HepG2 (cell line): ENCODE data around the gene CRK. TPM values are rescaled to one million over a fixed set of nuclear protein-coding genes. Genes with fewer than 3 reads are reported as not detected.
"Not testable (repeated sequence)": the region's sequence is repeated elsewhere in the genome, so short reads cannot be mapped to it uniquely, and the experiment has no call there.

Source experiments
- ATAC-seq: fragments of 200-7000 bp; cut with Tn5 transposase; 3 replicates; pipeline ENCODE4 v1.9.1; 2020; ENCODE audit warnings: mild to moderate bottlenecking, moderate library complexity
- BruUV-seq: library from RNA; stranded (reverse); fragments of 400-500 nt; replicated peaks from 2 replicates; lab custom pipeline; 2021; lab: Mats Ljungman, UMichigan
- CTCF ChIA-PET: fragments of 300-600 bp; formaldehyde crosslinking; extraction: SDS; loops from one replicate; lab custom pipeline; 2021; ENCODE audit warnings: low total read pairs, inconsistent platforms, low intra/inter-chr PET ratio; lab: Yijun Ruan, JAX
- POLR2A ChIA-PET: fragments of 350-600 bp; sonication (Branson Sonifier 250); formaldehyde crosslinking; loops from one replicate; lab custom pipeline; 2020; ENCODE audit warnings: antibody characterized with exemption, inconsistent platforms; lab: Yijun Ruan, JAX
- DNase-seq: peaks from one replicate; pipeline ENCODE4 v3.0.0-alpha.2; 2015; ENCODE audit warnings: low spot score
- FAIRE-seq: peaks from 3 replicates; lab custom pipeline; 2011; peaks lifted over from hg19 to GRCh38; lab: Jason Lieb, UNC
- H2AFZ ChIP-seq: one replicate; pipeline ENCODE4 v1.6.1; 2011; ENCODE audit warnings: low read length, inconsistent platforms
- H3K27ac ChIP-seq: fragments of 300-600 bp; 3 replicates; pipeline ENCODE4 v1.8.0; 2011; ENCODE audit warnings: mixed run types, mild to moderate bottlenecking, mixed read lengths, low read length, inconsistent platforms; ENCODE audit not compliant: insufficient read depth; ENCODE audit errors: extremely low read length
- H3K27me3 ChIP-seq, 2 experiments: fragments of 200-600 bp in 1 of 2; 2 replicates in 1 of 2; 3 replicates in 1 of 2; pipeline versions ENCODE4 v1.6.0 to v1.8.0; 2011; ENCODE audit warnings: low read length in 2 of 2, mild to moderate bottlenecking in 2 of 2, moderate library complexity in 2 of 2, inconsistent platforms in 1 of 2; ENCODE audit not compliant: insufficient read depth in 2 of 2, control insufficient read depth in 1 of 2
- H3K36me3 ChIP-seq, 2 experiments: fragments of 200-600 bp in 1 of 2; replicated peaks in 1 of 2; 2 replicates in 1 of 2; 3 replicates in 1 of 2; pipeline versions ENCODE4 v1.5.1 to v1.8.0; 2011; ENCODE audit warnings: low read length in 2 of 2, inconsistent platforms in 1 of 2; ENCODE audit not compliant: insufficient read depth in 2 of 2, control insufficient read depth in 1 of 2
- H3K4me1 ChIP-seq: 2 replicates; pipeline ENCODE4 v1.5.1; 2012; ENCODE audit warnings: low read length, inconsistent platforms; ENCODE audit not compliant: insufficient read depth
- H3K4me2 ChIP-seq: 2 replicates; pipeline ENCODE4 v1.6.0; 2011; ENCODE audit warnings: low read depth, low read length, inconsistent platforms
- H3K4me3 ChIP-seq, 3 experiments: fragments of 200-600 bp in 1 of 3; sonication (generic), shearing (Covaris generic) in 1 of 3; replicated peaks in 1 of 3; 2 replicates each; pipeline ENCODE4 v1.5.1; 2011 to 2016; ENCODE audit warnings: low read length in 3 of 3, inconsistent platforms in 2 of 3, low read depth in 2 of 3, mild to moderate bottlenecking in 2 of 3, control low read depth in 1 of 3, mixed read lengths in 1 of 3; ENCODE audit not compliant: insufficient read depth in 1 of 3
- H3K79me2 ChIP-seq: one replicate; pipeline ENCODE4 v1.6.1; 2011; ENCODE audit warnings: low read length, inconsistent platforms; ENCODE audit not compliant: insufficient read depth
- H3K9ac ChIP-seq: 2 replicates; pipeline ENCODE4 v1.6.0; 2011; ENCODE audit warnings: mild to moderate bottlenecking, low read depth, low read length, inconsistent platforms; ENCODE audit not compliant: insufficient read depth
- H3K9me3 ChIP-seq: 2 replicates; pipeline ENCODE4 v1.5.1; 2012; ENCODE audit warnings: mild to moderate bottlenecking, low read length
- H4K20me1 ChIP-seq: 2 replicates; pipeline ENCODE4 v1.6.0; 2011; ENCODE audit warnings: inconsistent platforms, mild to moderate bottlenecking, low read length, moderate library complexity; ENCODE audit not compliant: insufficient read depth
- CHD4 ChIP-seq: fragments of 200-600 bp; sonication (generic); IDR thresholded peaks from 2 replicates; pipeline ENCODE4 v1.7.0; 2017; ENCODE audit warnings: mild to moderate bottlenecking, low read length, borderline replicate concordance
- FUBP1 ChIP-seq: sonication (generic); formaldehyde crosslinking; IDR thresholded peaks from 2 replicates; pipeline ENCODE4 v1.5.1; 2020; ENCODE audit warnings: missing genetic modification reagents, mild to moderate bottlenecking, borderline replicate concordance
- NFIC ChIP-seq: IDR thresholded peaks from 2 replicates; pipeline ENCODE4 v1.6.1; 2012; ENCODE audit warnings: mild to moderate bottlenecking, low read length, inconsistent platforms
- POLR2A ChIP-seq, 2 experiments: IDR thresholded peaks; 2 replicates each; pipeline ENCODE4 v1.6.1; 2011; ENCODE audit warnings: low read depth in 2 of 2, low read length in 2 of 2, mild to moderate bottlenecking in 1 of 2, moderate library complexity in 1 of 2; ENCODE audit not compliant: insufficient read depth in 1 of 2
- SIX4 ChIP-seq: sonication (generic); formaldehyde crosslinking; IDR thresholded peaks from 2 replicates; pipeline ENCODE4 v1.4.0; 2020; ENCODE audit warnings: missing genetic modification reagents
- WGBS: methylation state at CpG from one replicate; pipeline ENCODE4 v1.1.6; 2017; ENCODE audit warnings: low lambda C conversion rate; 5-methylcytosine and 5-hydroxymethylcytosine counted together
- in situ Hi-C: cut with HindIII; loops from 2 replicates; pipeline ENCODE4 v1.10.0; 2017; ENCODE audit warnings: low pct_unique_long_range_greater_than_20kb; ENCODE audit not compliant: extremely low pct_ligation_motif_present
- intact Hi-C: fragments of 100-400 bp; cut with micrococcal nuclease; formaldehyde crosslinking; loops from one replicate; pipeline ENCODE4 v1.10.0; 2022; ENCODE audit not compliant: unreplicated experiment
- polyA plus RNA-seq, 8 experiments: library from polyadenylated mRNA; depleted of rRNA in 3 of 8; stranded (reverse) in 7 of 8; unstranded in 1 of 8; fragments of >200 nt; fragmentation: Illumina TruSeq in 4 of 8; extraction: Trizol in 4 of 8; gene quantifications; 2 replicates each; pipeline versions ENCODE4 v1.2.1 to v1.2.3, GENCODE V29; 2011 to 2016; ENCODE audit warnings: low read depth in 4 of 8, missing spikeins in 1 of 8, mixed read lengths in 1 of 8; ENCODE audit not compliant: insufficient read depth in 1 of 8
- total RNA-seq, 5 experiments: library from RNA; depleted of rRNA; stranded (reverse); fragments of >200 nt; fragmentation: Illumina TruSeq; extraction: Trizol; gene quantifications; 2 replicates each; pipeline ENCODE4 v1.2.3, GENCODE V29; 2016; ENCODE audit warnings: low read depth in 1 of 5

CRK gene
- total and polyA plus RNA-seq, 2 of the 13 experiments (the other 11 are each of a cell fraction or from before 2014, with no cell fraction given): 47.4 to 54.2 TPM

- Histone ChIP-seq H3K79me2 (peaks cover 88% of the 10 kb centered on the region), H3K4me1 (peaks cover 76% of the 10 kb centered on the region), H4K20me1 (peaks cover 79% of the 10 kb centered on the region)
- intact Hi-C loops, DNase-seq, BruUV-seq, in situ Hi-C loops, FAIRE-seq, CTCF ChIA-PET, POLR2A ChIA-PET, H3K27me3 ChIP-seq, H3K9me3 ChIP-seq, H3K4me3 ChIP-seq, H3K27ac ChIP-seq, H3K36me3 ChIP-seq, ATAC-seq, H3K4me2 ChIP-seq, H3K9ac ChIP-seq, H2AFZ ChIP-seq: not testable (repeated sequence)
- WGBS: 95% methylated on average over 26 of the region's 26 CpGs
- TF ChIP-seq CHD4: 0 out of 2 replicates have a peak, but pooled peaks have one; percentile 3
These were observed 60.0 kb downstream of the CRK start for GRCh38 chr17:1395876-1396665.

- ATAC-seq: no peak
- peaks cover 97% of the 10 kb centered on the region for H4K20me1 ChIP-seq
- no peak for TF ChIP-seq SIX4
- no peak for TF ChIP-seq NFIC
- TF ChIP-seq POLR2A (IDR thresholded peaks at IDR 0.05; ENCODE audit: insufficient read depth in 1 of 2, low read depth in 2 of 2, low read length in 2 of 2): peak in 1 of 2 experiments; percentile 12; a peak in 1 of 4 replicates
- no peak for TF ChIP-seq FUBP1 (CRISPR knock-in tag)
- no peak overlapping the region for H3K9ac ChIP-seq
- intact Hi-C loops (no loop called here), in situ Hi-C loops (no loop called here)
- H3K27me3 ChIP-seq: no peaks in the 10 kb centered on the region; a peak in 1 of 5 replicates
- H3K27ac ChIP-seq: no peak overlapping the region
- no TSS peak for BruUV-seq
- no peak for FAIRE-seq
- no peaks in the 10 kb centered on the region for H3K9me3 ChIP-seq
- H3K4me1 ChIP-seq: peaks cover 88% of the 10 kb centered on the region
- H3K4me2 ChIP-seq: no peak overlapping the region
- no peak overlapping the region for H2AFZ ChIP-seq
- WGBS: 99% methylated on average over 9 of the region's 9 CpGs
- no peak for DNase-seq
- POLR2A ChIA-PET: interaction anchor here (1.5 to 1.9 kb wide), 3 partner anchors 8 to 13 kb away, joined by 4 to 6 read pairs (median 5); partner anchors contain the start of gene YWHAE
- peaks cover 4 to 10% of the 10 kb centered on the region in 2 experiments; a peak in 3 of 5 replicates for H3K36me3 ChIP-seq
- H3K79me2 ChIP-seq: peaks cover 97% of the 10 kb centered on the region
- H3K4me3 ChIP-seq: no peak overlapping the region
- CTCF ChIA-PET: no interaction called here
These were observed 64.5 kb downstream of the CRK start for GRCh38 chr17:1391577-1391976.
